ENCODE results near the gene LPP. TPM values are rescaled to one million over a fixed set of nuclear protein-coding genes. Genes with fewer than 3 reads are reported as not detected.

LPP gene
- total and polyA plus RNA-seq, 10 of the 15 experiments (the other 5 are each of a cell fraction or from before 2014, with no cell fraction given), result under 0.01 to 0.62 (median 0.03) TPM

- RAD21 ChIA-PET (ENCODE audit: unreplicated experiment), result no interaction called here
- intact Hi-C loops (cut with micrococcal nuclease; ENCODE audit: unreplicated experiment), result no loop called here
- H4K20me1 ChIP-seq (ENCODE audit: control insufficient read depth, insufficient read depth), result no peaks in the 10 kb centered on the region
- no peaks in the 10 kb centered on the region for H3K36me3 ChIP-seq (ENCODE audit: control insufficient read depth in 2 of 2, insufficient read depth in 2 of 2, low read length in 1 of 2)
- DNase-seq (ENCODE audit: low read depth, low spot score) (no peak), ATAC-seq (no peak), FAIRE-seq (no peak)
- H2AFZ ChIP-seq (ENCODE audit: control insufficient read depth, low read depth, low read length), result no peak overlapping the region
- POLR2A ChIA-PET, result no interaction called here
- SMC1A ChIA-PET (ENCODE audit: uncharacterized antibody, unreplicated experiment), result interaction anchor here (0.9 to 2.0 kb wide), 2 partner anchors 10 to 834 kb away, joined by 4 to 6 read pairs; no protein-coding TSS in a partner anchor
- CTCF ChIA-PET, result no interaction called here
- no TSS peak for BruUV-seq (replicated peaks)
- 44% methylated on average over 5 of the region's 5 CpGs for WGBS (ENCODE audit: insufficient coverage, insufficient replicate concordance, low lambda C conversion rate, missing lambda C conversion rate)
- no peak overlapping the region for H3K4me2 ChIP-seq (ENCODE audit: control insufficient read depth, insufficient read depth)
- no peak overlapping the region for H3K9ac ChIP-seq (ENCODE audit: control insufficient read depth, insufficient read depth, low read length)
- in situ Hi-C loops (cut with MboI), result no loop called here
- H3K79me2 ChIP-seq (ENCODE audit: control insufficient read depth, insufficient read depth, low read length), result no peaks in the 10 kb centered on the region
- no peaks in the 10 kb centered on the region for H3K9me3 ChIP-seq (replicated peaks; ENCODE audit: control insufficient read depth, insufficient read depth, low read length)
- H3K27me3 ChIP-seq (replicated peaks in 1 of 2; ENCODE audit: control insufficient read depth in 2 of 2, insufficient read depth in 2 of 2, low read length in 1 of 2), result peaks cover 0 to 2% of the 10 kb centered on the region in 2 experiments; a peak in 2 of 4 replicates
- H3K27ac ChIP-seq (ENCODE audit: control insufficient read depth, insufficient read depth), result no peak overlapping the region
- no peaks in the 10 kb centered on the region for H3K4me1 ChIP-seq (ENCODE audit: control insufficient read depth, insufficient read depth, low read length)
- H3K4me3 ChIP-seq, result no peak overlapping the region
- no peak for TF ChIP-seq SUZ12 (IDR thresholded peaks at IDR 0.05; ENCODE audit: unreplicated experiment)
- no peak for TF ChIP-seq ZBTB11 (CRISPR knock-in tag; IDR thresholded peaks at IDR 0.05)
- TF ChIP-seq KDM1A (IDR thresholded peaks at IDR 0.05; ENCODE audit: borderline replicate concordance), result no peak
- TF ChIP-seq MYC (IDR thresholded peaks at IDR 0.05; ENCODE audit: insufficient read depth, insufficient read length, insufficient replicate concordance, low read length, severe bottlenecking), result no peak
- no peak for TF ChIP-seq ZNF274 (IDR thresholded peaks at IDR 0.05; ENCODE audit: insufficient read depth, insufficient read length)
- no peak for TF ChIP-seq CHD2 (IDR thresholded peaks at IDR 0.05; ENCODE audit: borderline replicate concordance, low read depth, low read length)
- TF ChIP-seq MEF2A (IDR thresholded peaks at IDR 0.05; ENCODE audit: insufficient read depth, low read depth, low read length), result no peak
- no peak for TF ChIP-seq BRCA1 (IDR thresholded peaks at IDR 0.05; ENCODE audit: low read depth, low read length)
Measured at GRCh38 chr3:188574885-188575284, 420.9 kb downstream of the LPP start.

All from GM12878 (cell line).